Effector CD8-positive, alpha-beta T cell (primary cell): ENCODE data around the gene PTGDS.

Source experiments
- DNase-seq: peaks from one replicate; lab custom pipeline; 2025; lab: John Stamatoyannopoulos, UW

Gene PTGDS

GRCh38 chr9:137023157-137023556 lies 45.9 kb downstream of the PTGDS start:
- DNase-seq, result no peak

- DNase-seq, result no peak
Observed at GRCh38 chr9:137023583-137023991, 46.3 kb downstream of the PTGDS start.

- DNase-seq, result no peak
Observed at GRCh38 chr9:137025517-137025966, 48.2 kb downstream of the PTGDS start.

GRCh38 chr9:137026384-137026783 lies 49.1 kb downstream of the PTGDS start:
- no peak for DNase-seq

- DNase-seq, result no peak
Observed at GRCh38 chr9:137026828-137027227, 49.5 kb downstream of the PTGDS start.

GRCh38 chr9:137027369-137028262 lies 50.3 kb downstream of the PTGDS start, which contains the start of gene ABCA2:
ABCA2 (minus strand) TSS chr9:137028237; CDS start chr9:137028140, 97 bp downstream.
- no peak for DNase-seq

DNA sequence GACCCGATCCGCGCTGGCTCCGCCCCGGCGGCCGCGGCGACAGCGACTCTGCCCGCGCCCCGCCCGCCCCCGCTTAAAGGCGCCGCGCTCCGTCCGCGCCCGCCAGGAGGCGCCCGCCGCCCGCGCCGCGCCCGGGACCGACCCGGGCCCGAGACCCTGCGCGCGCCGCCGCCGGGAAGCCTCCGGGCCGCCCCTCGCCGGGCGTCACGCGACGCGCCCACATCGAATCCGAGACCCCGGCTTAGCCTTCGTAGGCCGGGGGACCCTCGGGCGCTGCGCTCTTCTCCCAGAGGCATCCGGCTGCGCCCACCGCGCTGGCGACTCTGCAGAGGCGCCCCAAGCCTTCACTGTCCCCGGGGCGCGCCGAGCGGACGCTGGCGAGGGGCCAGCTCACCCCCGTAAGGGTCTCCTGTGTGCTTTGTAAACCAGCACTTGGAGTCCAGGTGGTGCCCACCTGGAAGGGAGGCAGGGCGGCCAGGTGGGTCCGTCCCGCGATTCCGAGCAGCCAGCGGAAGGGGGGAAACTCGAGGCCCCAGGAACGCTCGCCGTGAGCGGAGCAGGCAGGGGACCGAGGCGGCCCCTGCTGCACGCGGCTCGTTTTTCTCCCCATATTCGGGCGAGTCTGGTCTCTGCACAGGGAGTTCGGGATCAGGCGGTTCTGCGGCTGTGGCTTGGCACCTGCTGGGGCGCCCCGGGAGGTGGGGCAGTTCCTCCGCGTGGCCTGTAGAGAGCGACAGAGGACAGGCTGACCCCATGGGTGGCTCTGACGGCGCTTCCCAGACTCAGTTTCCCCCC lies 51.2 kb downstream of the PTGDS start:
- DNase-seq, result peak; percentile 50

DNA sequence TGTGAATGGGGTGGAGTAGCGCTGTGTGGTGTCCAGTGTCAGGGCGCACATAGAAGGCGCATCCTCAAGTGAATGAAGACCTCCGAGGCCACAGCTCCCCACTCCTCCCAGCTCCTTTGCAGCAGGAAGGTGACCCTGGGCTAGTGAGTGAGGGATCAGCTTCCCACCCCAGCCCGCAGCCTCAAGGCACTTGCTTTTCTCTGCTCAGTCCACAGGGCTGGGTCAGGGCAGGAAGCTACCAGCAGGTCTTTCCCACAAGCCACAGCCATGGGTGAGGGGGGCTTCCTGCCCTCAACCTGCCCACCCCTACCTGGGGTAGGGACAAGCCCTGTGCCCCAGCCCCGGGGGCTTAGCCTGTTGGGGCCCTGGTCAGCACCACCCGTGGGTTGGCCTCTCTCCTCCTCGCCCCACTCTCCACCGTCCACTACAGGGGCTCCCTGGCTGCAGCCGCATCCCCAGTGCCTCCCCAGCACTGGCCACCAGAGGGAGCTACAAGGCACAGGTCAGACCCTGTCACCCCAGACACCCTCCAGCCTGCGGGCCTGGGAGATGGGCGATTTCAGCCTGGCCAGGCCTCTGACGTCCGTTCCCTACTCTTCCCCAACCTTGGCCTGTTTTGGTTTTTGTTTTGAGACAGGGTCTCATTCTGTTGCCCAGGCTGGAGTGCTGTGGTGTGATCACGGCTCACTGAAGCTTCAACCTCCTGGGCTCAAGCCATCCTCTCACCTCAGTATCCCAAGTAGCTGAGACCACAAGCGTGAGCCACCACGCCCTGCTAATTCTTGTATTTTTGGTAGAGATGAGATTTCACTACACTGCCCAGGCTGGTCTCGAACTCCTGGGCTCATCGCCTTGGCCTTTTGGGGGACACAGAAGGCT lies 52.0 kb downstream of the PTGDS start:
- peak; percentile 43 for DNase-seq

DNA sequence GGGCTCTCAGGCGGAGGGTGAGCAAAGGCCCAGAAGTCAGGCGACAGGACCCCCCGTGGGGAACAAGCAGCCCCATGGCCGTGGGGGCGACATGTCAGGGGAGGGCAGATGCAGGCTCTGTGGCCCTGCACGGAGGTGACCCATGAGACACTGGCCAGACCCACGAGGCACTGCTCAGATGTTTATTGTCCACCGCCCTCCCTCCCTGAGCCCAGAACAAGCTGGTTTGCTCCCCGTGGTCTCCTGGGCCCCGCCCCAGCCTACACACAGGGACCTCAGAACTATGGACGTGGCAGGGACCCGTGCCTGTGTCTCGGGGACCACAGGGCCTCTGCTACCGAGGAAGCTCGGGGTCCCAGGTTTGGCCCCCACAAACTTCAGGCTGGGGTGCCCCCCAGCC lies 52.7 kb downstream of the PTGDS start:
- no peak for DNase-seq

DNA sequence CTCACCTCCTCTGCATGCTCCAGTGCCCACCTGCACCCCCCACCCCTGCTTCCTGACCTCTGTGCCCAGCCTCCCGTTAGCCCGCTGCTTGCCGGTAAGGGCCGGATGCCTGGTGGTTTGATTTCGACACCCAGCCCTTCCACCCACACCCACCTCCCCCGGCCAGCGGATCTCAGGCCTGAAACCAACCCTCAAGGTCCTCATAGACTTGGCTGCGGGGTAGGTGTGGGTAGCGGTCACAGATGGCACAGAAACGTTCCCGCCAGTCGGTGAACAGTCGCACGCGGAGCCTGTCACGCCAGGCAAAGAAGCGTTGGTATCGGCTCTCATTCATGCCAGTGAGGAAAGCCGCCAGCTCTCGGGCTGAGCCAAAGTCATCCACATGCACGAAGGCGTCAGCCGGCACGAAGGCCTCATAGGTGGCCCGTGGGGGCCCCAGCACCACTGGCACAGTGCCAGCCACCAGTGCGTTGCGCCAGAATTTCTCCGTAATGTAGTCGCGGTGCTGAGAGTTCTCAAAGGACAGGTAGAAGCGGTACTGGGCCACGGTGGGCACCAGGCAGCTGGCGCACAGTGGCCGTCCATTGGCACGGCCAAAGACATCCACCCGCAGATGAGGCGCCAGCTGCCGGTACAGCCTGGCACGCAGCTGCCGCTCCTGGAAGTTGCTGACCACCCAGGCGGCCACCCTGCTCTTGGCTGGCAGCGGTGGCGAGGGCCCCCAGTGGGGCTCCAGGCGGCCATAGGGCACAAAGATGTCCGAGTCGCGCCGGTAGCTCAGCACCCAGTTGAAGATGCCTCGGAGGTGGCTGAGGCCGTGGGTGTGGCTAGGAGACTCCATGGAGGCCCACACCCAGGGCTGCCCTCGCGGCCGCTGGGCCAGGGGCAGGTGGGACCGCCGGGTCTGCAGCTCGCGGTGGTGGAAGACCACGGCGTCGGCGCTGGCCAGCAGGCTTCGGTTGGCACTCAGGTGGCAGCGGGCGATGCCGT lies 53.5 kb downstream of the PTGDS start:
- DNase-seq, result no peak
